Esophagus muscularis mucosa (tissue), 4 donors: ENCODE measurements around the gene MAP1B. TPM values are rescaled to one million over a fixed set of nuclear protein-coding genes. Genes with fewer than 3 reads are reported as not detected.

ENCODE experiments used
- DNase-seq: peaks from one replicate; pipeline ENCODE4 v3.0.0-alpha.2; 2017; ENCODE audit errors: extremely low spot score
- H3K27ac ChIP-seq, 4 donors: fragments of 200-600 bp; sonication (generic); replicated peaks in 1 of 4; 1 replicate in 3 of 4; 2 replicates in 1 of 4; pipeline ENCODE4 v1.5.1; 2016 to 2019; ENCODE audit warnings: mild to moderate bottlenecking in 1 of 4
- H3K27me3 ChIP-seq, 4 donors: fragments of 200-600 bp; sonication (generic); one replicate each; pipeline versions ENCODE4 v1.5.1 to v1.6.0; 2016 to 2019
- H3K36me3 ChIP-seq, 4 donors: fragments of 200-600 bp; sonication (generic); one replicate each; pipeline ENCODE4 v1.5.1; 2016 to 2019
- H3K4me1 ChIP-seq, 4 donors: fragments of 200-600 bp; sonication (generic); one replicate each; pipeline ENCODE4 v1.5.1; 2016 to 2019
- H3K4me3 ChIP-seq, 4 donors: fragments of 200-600 bp; sonication (generic); 1 replicate in 2 of 4; 2 replicates in 2 of 4; pipeline ENCODE4 v1.5.1; 2016 to 2019; ENCODE audit warnings: mild to moderate bottlenecking in 4 of 4, moderate library complexity in 1 of 4
- H3K9me3 ChIP-seq, 4 donors: fragments of 200-600 bp; sonication (generic); 1 replicate in 3 of 4; 2 replicates in 1 of 4; pipeline ENCODE4 v1.5.1; 2016 to 2019
- EP300 ChIP-seq: sonication (generic); formaldehyde crosslinking; IDR thresholded peaks from one replicate; pipeline ENCODE4 v1.6.1; 2017; ENCODE audit warnings: antibody characterized with exemption
- POLR2A ChIP-seq: fragments of 450-650 bp; IDR thresholded peaks from one replicate; pipeline ENCODE4 v1.6.1; 2017; ENCODE audit warnings: antibody characterized with exemption, moderate library complexity, mild to moderate bottlenecking, low read depth
- POLR2AphosphoS5 ChIP-seq, 2 donors: sonication (generic); formaldehyde crosslinking; IDR thresholded peaks; one replicate each; pipeline ENCODE4 v1.6.1; 2017; ENCODE audit warnings: antibody characterized with exemption in 2 of 2
- WGBS: methylation state at CpG from one replicate; pipeline ENCODE4 v1.1.5; 2018; 5-methylcytosine and 5-hydroxymethylcytosine counted together
- intact Hi-C: fragments of 100-400 bp; cut with DNase I; formaldehyde crosslinking; loops from one replicate; pipeline ENCODE4 v1.15.1; 2023
- total RNA-seq, 4 donors: library from RNA; depleted of rRNA; stranded (reverse); fragments of >200 nt; gene quantifications; one replicate each; pipeline versions ENCODE4 v1.1.0 to v1.2.1, GENCODE V29; 2016
- TF ChIP-seq, protein P1 (sequence below), 3 experiments: fragments of 200-600 bp in 2 of 3; fragments of 450-650 bp in 1 of 3; sonication (generic) in 2 of 3; IDR thresholded peaks; one replicate each; pipeline ENCODE4 v1.5.1; 2017 to 2019; ENCODE audit warnings: antibody characterized with exemption in 3 of 3, mild to moderate bottlenecking in 2 of 3, moderate library complexity in 1 of 3

The MAP1B gene
- total RNA-seq, 4 donors from 2014 or later = 755 to 1,378 (median 1,096) TPM

DNA sequence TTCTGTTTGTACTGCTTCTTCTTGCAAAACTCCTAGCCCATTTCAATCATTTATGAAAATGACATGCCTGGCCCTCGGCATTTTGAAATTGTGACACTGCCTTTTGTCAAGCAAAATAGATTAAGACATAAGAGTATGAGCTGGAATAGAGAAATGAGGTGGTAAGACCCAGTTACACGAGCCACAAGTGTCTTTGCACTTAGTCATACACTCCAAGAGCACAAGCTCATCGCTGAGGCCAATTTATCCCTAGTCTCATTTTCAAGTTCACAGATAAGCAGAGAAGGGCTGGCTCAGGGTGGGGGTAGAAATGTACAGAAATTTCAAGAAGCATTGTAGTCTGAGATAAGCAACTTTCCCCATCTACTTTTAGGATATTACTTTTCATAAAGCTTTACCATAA, 40.6 kb upstream of the MAP1B start:
- no peak overlapping the region for H3K27ac ChIP-seq
- intact Hi-C loops = no loop called here

DNA sequence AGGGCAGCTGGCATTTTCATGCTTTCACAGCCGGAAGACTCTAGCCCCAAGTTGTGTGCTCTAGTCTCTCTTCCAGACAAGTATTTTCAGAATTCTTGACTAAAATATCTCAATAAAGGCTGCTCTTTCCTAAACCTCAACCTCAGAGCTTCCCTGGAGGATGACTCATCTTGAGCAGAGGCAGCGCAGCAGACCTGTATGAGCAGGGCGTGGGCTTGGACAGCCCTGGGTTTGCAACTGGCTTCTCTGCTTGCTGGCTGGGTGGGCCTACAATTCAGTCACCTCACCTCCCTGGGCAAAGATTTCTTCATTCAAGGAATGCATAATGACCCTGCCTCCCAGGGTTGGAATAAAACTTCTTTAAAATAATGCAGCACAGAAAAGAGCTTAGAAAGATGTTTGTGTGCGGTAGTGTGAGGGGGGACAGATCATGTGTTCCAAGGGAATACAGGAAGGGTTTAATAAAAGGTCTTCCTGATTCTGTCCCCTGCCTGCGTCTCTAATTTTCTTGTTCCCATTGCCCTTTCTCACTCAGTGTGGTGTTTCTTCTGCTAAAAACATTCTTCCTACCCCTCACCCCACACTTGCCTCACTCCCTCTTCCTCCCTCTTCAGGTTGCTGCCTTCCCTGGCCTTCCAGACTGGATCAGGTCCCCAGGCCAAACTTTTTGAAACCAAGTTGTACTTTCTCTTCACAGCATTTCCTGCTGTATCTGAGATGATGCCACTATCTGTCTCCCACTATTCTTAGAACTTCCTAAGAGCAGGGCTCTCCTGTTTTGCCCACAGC, 39.4 kb upstream of the MAP1B start:
- no peak for DNase-seq
- no peaks in the 10 kb centered on the region for H3K9me3 ChIP-seq
- intact Hi-C loops = no loop called here
- no peak overlapping the region for H3K4me3 ChIP-seq
- H3K36me3 ChIP-seq = no peaks in the 10 kb centered on the region
- TF ChIP-seq POLR2AphosphoS5 (IDR thresholded peaks at IDR 0.05) (no peak), POLR2A (no peak), EP300 (no peak)
- TF ChIP-seq, protein P1, sequence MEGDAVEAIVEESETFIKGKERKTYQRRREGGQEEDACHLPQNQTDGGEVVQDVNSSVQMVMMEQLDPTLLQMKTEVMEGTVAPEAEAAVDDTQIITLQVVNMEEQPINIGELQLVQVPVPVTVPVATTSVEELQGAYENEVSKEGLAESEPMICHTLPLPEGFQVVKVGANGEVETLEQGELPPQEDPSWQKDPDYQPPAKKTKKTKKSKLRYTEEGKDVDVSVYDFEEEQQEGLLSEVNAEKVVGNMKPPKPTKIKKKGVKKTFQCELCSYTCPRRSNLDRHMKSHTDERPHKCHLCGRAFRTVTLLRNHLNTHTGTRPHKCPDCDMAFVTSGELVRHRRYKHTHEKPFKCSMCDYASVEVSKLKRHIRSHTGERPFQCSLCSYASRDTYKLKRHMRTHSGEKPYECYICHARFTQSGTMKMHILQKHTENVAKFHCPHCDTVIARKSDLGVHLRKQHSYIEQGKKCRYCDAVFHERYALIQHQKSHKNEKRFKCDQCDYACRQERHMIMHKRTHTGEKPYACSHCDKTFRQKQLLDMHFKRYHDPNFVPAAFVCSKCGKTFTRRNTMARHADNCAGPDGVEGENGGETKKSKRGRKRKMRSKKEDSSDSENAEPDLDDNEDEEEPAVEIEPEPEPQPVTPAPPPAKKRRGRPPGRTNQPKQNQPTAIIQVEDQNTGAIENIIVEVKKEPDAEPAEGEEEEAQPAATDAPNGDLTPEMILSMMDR (IDR thresholded peaks at IDR 0.05) = no peak
- no peak overlapping the region for H3K27ac ChIP-seq
- 79% methylated on average over 3 of the region's 5 CpGs for whole genome bisulfite sequencing
- no peaks in the 10 kb centered on the region for H3K27me3 ChIP-seq
- H3K4me1 ChIP-seq = no peaks in the 10 kb centered on the region

More for the DNA sequence above, 40.6 kb upstream of the MAP1B start:
- no peak for TF ChIP-seq EP300
- TF ChIP-seq POLR2A = no peak
- TF ChIP-seq POLR2AphosphoS5 (IDR thresholded peaks at IDR 0.05) = no peak
- TF ChIP-seq, protein P1 (IDR thresholded peaks at IDR 0.05) = no peak
- no peaks in the 10 kb centered on the region for H3K36me3 ChIP-seq
- DNase-seq = no peak
- no peaks in the 10 kb centered on the region for H3K9me3 ChIP-seq
- WGBS = 64% methylated on average over 3 of the region's 3 CpGs
- H3K4me1 ChIP-seq = no peaks in the 10 kb centered on the region
- no peaks in the 10 kb centered on the region for H3K27me3 ChIP-seq
- H3K4me3 ChIP-seq = no peak overlapping the region

DNA sequence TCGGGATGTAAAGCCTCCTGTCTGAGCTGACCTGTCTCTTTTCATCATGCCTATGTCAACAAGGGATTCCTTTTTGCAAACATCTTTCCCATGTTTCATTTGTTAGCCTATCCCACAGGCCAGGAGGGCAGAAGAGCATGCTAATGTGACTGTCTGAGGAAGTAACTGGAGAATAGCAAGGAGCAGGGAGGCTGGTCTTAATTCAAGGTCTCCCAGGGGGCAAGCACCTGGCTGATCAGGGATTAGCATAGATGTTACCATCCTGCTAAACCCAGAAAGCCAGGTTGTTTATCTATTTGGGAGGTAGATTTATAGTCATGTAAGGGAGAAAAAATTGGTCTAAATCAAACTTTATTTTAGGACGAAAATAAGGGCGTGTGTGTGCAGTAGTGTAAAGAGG, 36.7 kb upstream of the MAP1B start:
- no peak overlapping the region for H3K27ac ChIP-seq
- H3K4me3 ChIP-seq = no peak overlapping the region
- H3K27me3 ChIP-seq = no peaks in the 10 kb centered on the region
- H3K4me1 ChIP-seq = no peaks in the 10 kb centered on the region
- H3K36me3 ChIP-seq = no peaks in the 10 kb centered on the region
- intact Hi-C loops = no loop called here
- 68% methylated on average over 3 of the region's 3 CpGs for WGBS
- no peak for TF ChIP-seq POLR2A
- TF ChIP-seq, protein P1 (IDR thresholded peaks at IDR 0.05) = no peak
- no peak for TF ChIP-seq POLR2AphosphoS5 (IDR thresholded peaks at IDR 0.05)
- no peak for TF ChIP-seq EP300
- no peak for DNase-seq
- H3K9me3 ChIP-seq = no peaks in the 10 kb centered on the region

DNA sequence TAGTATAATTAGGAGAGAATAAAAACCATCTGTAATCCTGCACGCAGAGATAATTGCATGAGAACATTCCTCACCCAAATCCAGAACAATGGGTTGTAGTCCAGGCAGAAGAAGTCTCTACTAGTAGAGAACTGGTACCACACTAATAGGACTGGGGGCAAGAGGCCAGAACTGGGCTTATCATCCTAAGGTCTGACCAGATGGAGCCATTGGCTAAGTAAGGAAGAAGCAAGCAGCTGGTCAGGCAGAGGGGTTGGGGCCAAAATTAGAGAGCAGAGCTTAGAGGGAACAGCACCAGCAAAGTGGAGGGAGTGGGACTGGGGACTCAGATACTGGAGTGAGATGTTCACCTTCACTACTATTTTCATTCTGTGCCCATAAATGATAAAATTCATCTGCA, 35.4 kb upstream of the MAP1B start:
- DNase-seq = no peak
- 93% methylated on average over 1 of the region's 1 CpG for WGBS
- Histone ChIP-seq H3K4me3 (no peak overlapping the region), H3K4me1 (no peaks in the 10 kb centered on the region), H3K27ac (no peak overlapping the region), H3K9me3 (no peaks in the 10 kb centered on the region), H3K36me3 (no peaks in the 10 kb centered on the region), H3K27me3 (no peaks in the 10 kb centered on the region)
- TF ChIP-seq POLR2AphosphoS5 (IDR thresholded peaks at IDR 0.05) = no peak
- no peak for TF ChIP-seq POLR2A
- TF ChIP-seq, protein P1 (IDR thresholded peaks at IDR 0.05) = no peak
- no peak for TF ChIP-seq EP300
- intact Hi-C loops = no loop called here
